RWPE2 (cell line): ENCODE data around the gene ZBTB8OS.

Experiments
- ATAC-seq: fragments of 200-7000 bp; cut with Tn5 transposase; 3 replicates; pipeline ENCODE4 v1.9.1; 2021; ENCODE audit warnings: low read depth
- DNase-seq: peaks from one replicate; pipeline ENCODE4 v3.0.0-alpha.2; 2020; ENCODE audit warnings: low spot score
- H3K27ac ChIP-seq: fragments of 450-650 bp; 2 replicates; pipeline ENCODE4 v1.5.1; 2017; ENCODE audit warnings: mild to moderate bottlenecking; ENCODE audit not compliant: poor library complexity, severe bottlenecking
- H3K27me3 ChIP-seq: fragments of 250-450 bp; sonication (Bioruptor Pico); 2 replicates; pipeline ENCODE4 v1.5.1; 2021; ENCODE audit warnings: mild to moderate bottlenecking, moderate library complexity; ENCODE audit not compliant: insufficient read depth, poor library complexity, severe bottlenecking
- H3K36me3 ChIP-seq: fragments of 250-450 bp; sonication (Bioruptor Pico); 2 replicates; pipeline ENCODE4 v1.5.1; 2020; ENCODE audit warnings: low read depth, mild to moderate bottlenecking, moderate library complexity
- H3K4me1 ChIP-seq: fragments of 250-450 bp; sonication (Bioruptor Pico); 2 replicates; pipeline ENCODE4 v1.5.1; 2021; ENCODE audit warnings: mild to moderate bottlenecking, moderate library complexity; ENCODE audit not compliant: insufficient read depth, poor library complexity, severe bottlenecking
- H3K4me3 ChIP-seq: fragments of 250-450 bp; sonication (Bioruptor Pico); 2 replicates; pipeline ENCODE4 v1.5.1; 2021; ENCODE audit warnings: mild to moderate bottlenecking, moderate library complexity; ENCODE audit not compliant: severe bottlenecking
- H3K9me3 ChIP-seq: fragments of 250-450 bp; sonication (Bioruptor Pico); 2 replicates; pipeline ENCODE4 v1.5.1; 2021; ENCODE audit warnings: mild to moderate bottlenecking, moderate library complexity; ENCODE audit not compliant: severe bottlenecking
- CTCF ChIP-seq: fragments of 450-650 bp; IDR thresholded peaks from one replicate; pipeline ENCODE4 v1.5.1; 2017; ENCODE audit warnings: mild to moderate bottlenecking, moderate library complexity; ENCODE audit not compliant: poor library complexity, severe bottlenecking

Gene ZBTB8OS

GRCh38 chr1:32626176-32626575 is 24.2 kb downstream of the ZBTB8OS start:
- Histone ChIP-seq H3K27ac (no peak overlapping the region), H3K4me1 (no peaks in the 10 kb centered on the region), H3K4me3 (no peak overlapping the region), H3K27me3 (no peaks in the 10 kb centered on the region), H3K9me3 (no peaks in the 10 kb centered on the region), H3K36me3 (peaks cover 39% of the 10 kb centered on the region)
- DNase-seq: no peak
- no peak for ATAC-seq
- TF ChIP-seq CTCF: no peak

- Histone ChIP-seq H3K27me3 (no peaks in the 10 kb centered on the region), H3K4me1 (no peaks in the 10 kb centered on the region), H3K4me3 (no peak overlapping the region), H3K27ac (no peak overlapping the region), H3K9me3 (no peaks in the 10 kb centered on the region), H3K36me3 (peaks cover 30% of the 10 kb centered on the region)
- TF ChIP-seq CTCF: no peak
- ATAC-seq (no peak), DNase-seq (no peak)
These were observed 26.6 kb downstream of the ZBTB8OS start for GRCh38 chr1:32623775-32624174.

- no peak overlapping the region for H3K4me3 ChIP-seq
- H3K36me3 ChIP-seq: peaks cover 25% of the 10 kb centered on the region
- no peaks in the 10 kb centered on the region for H3K4me1 ChIP-seq
- ATAC-seq (no peak), DNase-seq (no peak)
- no peaks in the 10 kb centered on the region for H3K27me3 ChIP-seq
- no peaks in the 10 kb centered on the region for H3K9me3 ChIP-seq
- TF ChIP-seq CTCF: no peak
- H3K27ac ChIP-seq: no peak overlapping the region
These were observed 27.3 kb downstream of the ZBTB8OS start for GRCh38 chr1:32622806-32623681.

- Histone ChIP-seq H3K27ac (no peak overlapping the region), H3K4me1 (no peaks in the 10 kb centered on the region), H3K27me3 (no peaks in the 10 kb centered on the region), H3K36me3 (peaks cover 17% of the 10 kb centered on the region), H3K4me3 (no peak overlapping the region), H3K9me3 (no peaks in the 10 kb centered on the region)
- ATAC-seq (no peak), DNase-seq (no peak)
- no peak for TF ChIP-seq CTCF
These were observed 28.1 kb downstream of the ZBTB8OS start for GRCh38 chr1:32622205-32622604.

- TF ChIP-seq CTCF: peak; percentile 36
- peaks cover 12% of the 10 kb centered on the region; the same call in 1 of the 2 replicates for H3K36me3 ChIP-seq
- H3K27ac ChIP-seq: no peak overlapping the region
- ATAC-seq: no peak
- DNase-seq: no peak
- H3K4me3 ChIP-seq: no peak overlapping the region
- H3K4me1 ChIP-seq: no peaks in the 10 kb centered on the region
- H3K27me3 ChIP-seq: no peaks in the 10 kb centered on the region
- H3K9me3 ChIP-seq: no peaks in the 10 kb centered on the region
These were observed 30.5 kb downstream of the ZBTB8OS start for GRCh38 chr1:32619701-32620485.
